ENCODE results near the gene DGKD. TPM values are rescaled to one million over a fixed set of nuclear protein-coding genes. Genes with fewer than 3 reads are reported as not detected.

The DGKD gene
- polyA plus RNA-seq, 3 donors = 14.5 to 67.5 (median 16.6) TPM

- TF ChIP-seq CTCF (IDR thresholded peaks at IDR 0.05) = no peak
- Histone ChIP-seq H3K4me1 (ENCODE audit: control insufficient read depth in 1 of 2, insufficient read depth in 2 of 2, low read length in 2 of 2) (peaks cover 3 to 7% of the 10 kb centered on the region in 2 donors), H2AFZ (ENCODE audit: insufficient read depth, low read depth, low read length, poor library complexity, severe bottlenecking) (no peak overlapping the region), H3K79me2 (ENCODE audit: insufficient read depth, low read length) (peaks cover 42% of the 10 kb centered on the region), H3K27me3 (ENCODE audit: control insufficient read depth in 2 of 2, insufficient read depth in 2 of 2, low read length in 2 of 2) (no peaks in the 10 kb centered on the region), H3K9me3 (replicated peaks in 1 of 2; ENCODE audit: control insufficient read depth in 1 of 2, insufficient read depth in 1 of 2, low read length in 2 of 2) (no peaks in the 10 kb centered on the region), H3K27ac (ENCODE audit: low read depth in 1 of 2, low read length in 2 of 2) (peak overlapping the region in 1 of 2 donors; percentile 36), H3K4me3 (replicated peaks in 1 of 3; ENCODE audit: low read depth in 2 of 3, low read length in 3 of 3) (no peak overlapping the region), H4K20me1 (ENCODE audit: insufficient read depth, low read length) (peaks cover 86% of the 10 kb centered on the region), H3K9ac (ENCODE audit: insufficient read depth, low read length, poor library complexity, severe bottlenecking) (no peak overlapping the region), H3K4me2 (replicated peaks; ENCODE audit: extremely low read depth, low read length, poor library complexity, severe bottlenecking) (no peak overlapping the region), H3K36me3 (replicated peaks in 1 of 2; ENCODE audit: control insufficient read depth in 1 of 2, insufficient read depth in 2 of 2, low read length in 2 of 2) (peaks cover 37 to 69% of the 10 kb centered on the region in 2 donors)
- DNase-seq = no peak
- peaks cover 14% of the 10 kb centered on the region for H3K4me1 Mint-ChIP-seq
- intact Hi-C loops (cut with micrococcal nuclease) = no loop called here
- WGBS (ENCODE audit: insufficient coverage) = no CpG with 5 or more reads among the region's 1 CpG
- H3K27ac Mint-ChIP-seq = peak overlapping the region in 1 of 7 donors; percentile 52
- peaks cover 0 to 2% (median 0%) of the 10 kb centered on the region in 7 donors for H3K9me3 Mint-ChIP-seq
- H3K36me3 Mint-ChIP-seq = peaks cover 53 to 71% of the 10 kb centered on the region in 2 donors
- H3K27me3 Mint-ChIP-seq (ENCODE audit: low read depth in 3 of 3) = no peaks in the 10 kb centered on the region
- H3K4me3 Mint-ChIP-seq = no peak overlapping the region
Observed at GRCh38 chr2:233433794-233434193, 79.5 kb downstream of the DGKD start.

- Mint-ChIP-seq H3K4me3 (peak overlapping the region in 1 of 2 donors; percentile 62), H3K36me3 (peaks cover 62 to 72% of the 10 kb centered on the region in 2 donors), H3K4me1 (peaks cover 13% of the 10 kb centered on the region), H3K27me3 (ENCODE audit: low read depth in 3 of 3) (no peaks in the 10 kb centered on the region), H3K27ac (peak overlapping the region in 6 of 7 donors; percentile 2 to 84 (median 52)), H3K9me3 (peaks cover 0 to 2% (median 0%) of the 10 kb centered on the region in 7 donors)
- no peaks in the 10 kb centered on the region for H3K27me3 ChIP-seq (ENCODE audit: control insufficient read depth in 2 of 2, insufficient read depth in 2 of 2, low read length in 2 of 2)
- 67% methylated on average over 16 of the region's 18 CpGs for WGBS (ENCODE audit: insufficient coverage)
- no peak overlapping the region for H3K9ac ChIP-seq (ENCODE audit: insufficient read depth, low read length, poor library complexity, severe bottlenecking)
- intact Hi-C loops (cut with micrococcal nuclease) = no loop called here
- TF ChIP-seq CTCF (IDR thresholded peaks at IDR 0.05) = no peak
- no peak overlapping the region for H3K4me3 ChIP-seq (replicated peaks in 1 of 3; ENCODE audit: low read depth in 2 of 3, low read length in 3 of 3)
- peak overlapping the region in 1 of 2 donors; percentile 36 for H3K27ac ChIP-seq (ENCODE audit: low read depth in 1 of 2, low read length in 2 of 2)
- no peak overlapping the region for H3K4me2 ChIP-seq (replicated peaks; ENCODE audit: extremely low read depth, low read length, poor library complexity, severe bottlenecking)
- H3K79me2 ChIP-seq (ENCODE audit: insufficient read depth, low read length) = peaks cover 37% of the 10 kb centered on the region
- H3K4me1 ChIP-seq (ENCODE audit: control insufficient read depth in 1 of 2, insufficient read depth in 2 of 2, low read length in 2 of 2) = peaks cover 3 to 7% of the 10 kb centered on the region in 2 donors
- no peak overlapping the region for H2AFZ ChIP-seq (ENCODE audit: insufficient read depth, low read depth, low read length, poor library complexity, severe bottlenecking)
- DNase-seq = peak in 1 of 3 donors; percentile 12
- peaks cover 81% of the 10 kb centered on the region for H4K20me1 ChIP-seq (ENCODE audit: insufficient read depth, low read length)
- no peaks in the 10 kb centered on the region for H3K9me3 ChIP-seq (replicated peaks in 1 of 2; ENCODE audit: control insufficient read depth in 1 of 2, insufficient read depth in 1 of 2, low read length in 2 of 2)
- peaks cover 45 to 71% of the 10 kb centered on the region in 2 donors for H3K36me3 ChIP-seq (replicated peaks in 1 of 2; ENCODE audit: control insufficient read depth in 1 of 2, insufficient read depth in 2 of 2, low read length in 2 of 2)
Observed at GRCh38 chr2:233434666-233435330, 80.5 kb downstream of the DGKD start.
